Measurements from ENCODE around the gene RBM33. TPM values are rescaled to one million over a fixed set of nuclear protein-coding genes. Genes with fewer than 3 reads are reported as not detected.

The RBM33 gene
- total RNA-seq, 1 donor from 2014 or later: 75.2 TPM

DNA sequence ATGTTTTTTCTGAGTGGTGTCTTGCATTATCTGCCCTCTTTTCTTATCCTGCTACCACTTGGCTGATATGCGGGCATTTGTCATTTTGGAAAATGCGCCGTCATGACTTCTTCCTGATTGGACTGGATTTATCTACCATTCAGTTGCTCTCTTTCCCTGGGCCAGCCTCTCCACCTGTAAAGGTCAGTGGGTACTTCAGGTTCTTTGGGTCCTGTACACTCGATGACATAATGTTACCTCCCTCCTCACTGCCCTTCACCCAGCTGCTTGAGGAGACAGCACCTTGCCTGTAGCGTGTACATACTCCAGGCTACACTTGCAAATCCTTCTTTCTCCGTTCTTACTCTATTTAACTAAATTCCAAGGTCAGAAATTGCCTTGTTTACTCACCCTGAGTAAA, 83.7 kb downstream of the RBM33 start:
- H3K4me3 Mint-ChIP-seq: no peak overlapping the region
- no peaks in the 10 kb centered on the region for H3K27me3 Mint-ChIP-seq (ENCODE audit: insufficient read depth)
- H3K4me1 Mint-ChIP-seq (ENCODE audit: low read depth): peaks cover 26% of the 10 kb centered on the region
- H3K27ac Mint-ChIP-seq: no peak overlapping the region
- intact Hi-C loops (cut with micrococcal nuclease): no loop called here
- DNase-seq (ENCODE audit: low spot score): no peak
- H3K9me3 Mint-ChIP-seq: no peaks in the 10 kb centered on the region
- peaks cover 37% of the 10 kb centered on the region for H3K36me3 Mint-ChIP-seq (ENCODE audit: low read depth)

DNA sequence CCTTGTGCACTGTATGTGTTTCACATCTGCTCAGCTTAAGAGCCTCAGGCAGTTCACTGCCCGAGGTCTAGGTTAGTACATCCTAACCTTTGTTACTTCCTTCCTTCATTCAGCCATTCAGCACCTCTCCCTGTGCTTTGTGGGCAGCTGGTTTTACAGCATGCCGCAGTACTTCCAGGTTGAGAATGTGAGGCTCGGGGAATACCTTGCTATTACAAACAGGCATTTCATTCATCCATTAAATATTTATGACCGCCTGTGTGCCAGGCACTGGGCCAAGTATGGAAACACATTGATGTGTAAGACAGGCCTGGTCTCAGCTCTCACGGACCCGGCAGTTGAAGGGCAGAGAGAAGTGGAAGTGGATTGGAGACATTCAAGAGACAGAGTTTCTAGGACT, 85.4 kb downstream of the RBM33 start:
- Mint-ChIP-seq H3K4me3 (no peak overlapping the region), H3K4me1 (ENCODE audit: low read depth) (peaks cover 43% of the 10 kb centered on the region), H3K27ac (no peak overlapping the region), H3K36me3 (ENCODE audit: low read depth) (peaks cover 36% of the 10 kb centered on the region), H3K9me3 (no peaks in the 10 kb centered on the region), H3K27me3 (ENCODE audit: insufficient read depth) (no peaks in the 10 kb centered on the region)
- intact Hi-C loops (cut with micrococcal nuclease): no loop called here
- DNase-seq (ENCODE audit: low spot score): no peak

- no peaks in the 10 kb centered on the region for H3K9me3 Mint-ChIP-seq
- intact Hi-C loops (cut with micrococcal nuclease): no loop called here
- H3K27me3 Mint-ChIP-seq (ENCODE audit: insufficient read depth): no peaks in the 10 kb centered on the region
- H3K4me3 Mint-ChIP-seq: no peak overlapping the region
- H3K4me1 Mint-ChIP-seq (ENCODE audit: low read depth): peaks cover 52% of the 10 kb centered on the region
- no peak for DNase-seq (ENCODE audit: low spot score)
- peaks cover 39% of the 10 kb centered on the region for H3K36me3 Mint-ChIP-seq (ENCODE audit: low read depth)
- no peak overlapping the region for H3K27ac Mint-ChIP-seq
Observed at GRCh38 chr7:155731380-155731779, 86.9 kb downstream of the RBM33 start.

DNA sequence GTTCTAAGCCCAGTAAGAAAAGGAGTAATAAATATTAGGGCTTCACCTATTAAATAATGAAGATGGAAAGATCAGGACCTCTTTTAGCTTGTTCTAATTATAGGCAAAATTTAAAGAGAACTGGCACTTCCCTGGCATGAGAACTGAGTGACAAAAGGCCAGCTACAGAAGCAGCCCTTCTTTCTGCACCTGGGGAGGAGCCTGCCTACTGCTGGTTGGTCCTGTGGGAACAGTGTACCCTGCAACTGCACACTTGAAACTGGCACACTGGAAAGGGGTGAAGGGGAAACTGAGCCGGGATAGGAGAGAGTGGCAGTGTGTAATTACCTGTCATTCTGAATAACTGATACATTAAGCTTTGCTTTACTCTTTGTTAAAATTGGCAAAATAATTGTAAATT, 87.4 kb downstream of the RBM33 start:
- Mint-ChIP-seq H3K36me3 (ENCODE audit: low read depth) (peaks cover 39% of the 10 kb centered on the region), H3K27ac (peak overlapping the region; percentile 48), H3K27me3 (ENCODE audit: insufficient read depth) (no peaks in the 10 kb centered on the region), H3K9me3 (no peaks in the 10 kb centered on the region), H3K4me1 (ENCODE audit: low read depth) (peaks cover 52% of the 10 kb centered on the region), H3K4me3 (no peak overlapping the region)
- no peak for DNase-seq (ENCODE audit: low spot score)
- intact Hi-C loops (cut with micrococcal nuclease): no loop called here

GRCh38 chr7:155732286-155732685, 87.8 kb downstream of the RBM33 start:
- Mint-ChIP-seq H3K36me3 (ENCODE audit: low read depth) (peaks cover 43% of the 10 kb centered on the region), H3K27me3 (ENCODE audit: insufficient read depth) (no peaks in the 10 kb centered on the region), H3K9me3 (no peaks in the 10 kb centered on the region), H3K27ac (no peak overlapping the region), H3K4me3 (no peak overlapping the region), H3K4me1 (ENCODE audit: low read depth) (peaks cover 52% of the 10 kb centered on the region)
- no peak for DNase-seq (ENCODE audit: low spot score)
- intact Hi-C loops (cut with micrococcal nuclease): no loop called here

DNA sequence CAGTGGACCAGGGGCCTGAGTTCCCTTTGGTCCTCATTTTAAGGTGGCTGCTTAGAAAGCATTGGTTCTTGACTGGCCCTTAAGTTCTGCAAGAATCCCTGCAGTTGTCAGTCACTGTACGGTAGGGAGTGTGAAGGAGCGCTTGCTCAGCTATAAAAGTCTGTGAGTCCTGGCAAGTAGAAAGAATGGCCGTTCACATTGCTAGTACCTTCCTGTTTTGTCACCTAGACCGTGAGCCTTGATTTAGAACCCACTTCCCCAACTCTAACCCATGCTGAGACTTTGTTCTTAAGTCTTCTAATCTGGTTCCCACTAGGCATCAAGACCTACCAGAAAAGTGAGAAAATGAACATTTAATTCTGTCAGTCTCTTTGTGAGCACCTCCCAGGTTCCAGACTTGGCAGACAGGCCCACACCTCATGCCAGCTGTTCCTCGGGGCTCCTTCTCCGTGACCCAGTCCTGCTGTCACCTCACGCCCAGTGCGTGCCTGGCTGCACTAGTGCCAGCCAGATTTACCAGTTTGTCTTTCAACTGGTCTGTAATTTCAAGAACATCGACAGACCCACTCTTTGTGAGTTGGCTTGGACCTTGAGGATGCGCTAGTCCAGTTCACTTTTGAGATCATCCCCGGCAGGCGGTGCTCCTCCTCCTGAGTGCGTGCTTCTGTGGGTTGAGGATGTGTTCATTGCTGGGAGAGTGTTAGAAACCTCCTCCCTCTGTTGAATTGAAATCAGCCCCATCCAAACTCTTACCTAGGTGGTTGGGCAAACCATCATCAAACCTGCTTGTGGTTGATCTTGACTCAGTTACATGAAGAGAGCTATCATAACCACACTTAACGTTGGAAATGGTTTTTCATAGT, 89.4 kb downstream of the RBM33 start:
- intact Hi-C loops (cut with micrococcal nuclease): loop anchor here (1.0 kb wide), 1 partner anchor 12 kb away; no protein-coding TSS in a partner anchor
- H3K9me3 Mint-ChIP-seq: no peaks in the 10 kb centered on the region
- H3K27me3 Mint-ChIP-seq (ENCODE audit: insufficient read depth): no peaks in the 10 kb centered on the region
- peaks cover 38% of the 10 kb centered on the region for H3K36me3 Mint-ChIP-seq (ENCODE audit: low read depth)
- no peak overlapping the region for H3K27ac Mint-ChIP-seq
- H3K4me3 Mint-ChIP-seq: no peak overlapping the region
- H3K4me1 Mint-ChIP-seq (ENCODE audit: low read depth): peaks cover 54% of the 10 kb centered on the region
- DNase-seq (ENCODE audit: low spot score): no peak

GRCh38 chr7:155734445-155734809, 90.0 kb downstream of the RBM33 start:
- intact Hi-C loops (cut with micrococcal nuclease): loop anchor here (1.0 kb wide), 1 partner anchor 12 kb away; no protein-coding TSS in a partner anchor

DNA sequence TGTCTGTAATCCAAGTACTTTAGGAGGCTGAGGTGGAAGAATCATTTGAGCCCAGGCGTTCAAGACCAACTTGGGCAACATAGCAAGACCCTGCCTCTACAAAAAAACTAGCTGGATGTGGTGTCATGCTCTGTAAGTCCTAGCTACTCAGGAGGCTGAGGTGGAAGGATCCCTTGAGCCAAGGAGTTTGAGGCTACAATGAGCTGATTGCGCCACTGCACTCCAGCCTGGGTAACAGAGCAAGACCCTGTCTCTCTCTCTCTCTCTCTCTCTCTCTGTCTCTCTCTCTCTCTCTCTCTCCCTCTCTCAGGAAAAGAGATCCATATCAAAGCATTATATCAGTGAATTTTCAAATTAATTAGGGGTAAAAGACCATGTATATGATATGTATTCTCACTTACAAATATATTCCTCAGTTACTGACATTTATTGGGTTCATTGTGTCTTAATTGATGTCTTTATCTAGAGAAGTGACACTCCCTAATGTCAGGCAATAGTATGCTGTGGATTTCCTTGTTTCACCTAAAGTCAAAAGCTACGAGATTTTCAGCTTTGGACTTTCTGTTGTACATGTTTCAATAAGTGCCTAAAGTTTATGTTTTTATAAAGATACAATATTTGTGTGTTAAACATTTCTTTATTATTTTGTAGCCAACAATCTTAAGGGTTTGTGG, 91.1 kb downstream of the RBM33 start:
- Mint-ChIP-seq H3K4me1 (ENCODE audit: low read depth) (peaks cover 62% of the 10 kb centered on the region), H3K9me3 (no peaks in the 10 kb centered on the region), H3K27me3 (ENCODE audit: insufficient read depth) (no peaks in the 10 kb centered on the region), H3K4me3 (no peak overlapping the region), H3K36me3 (ENCODE audit: low read depth) (peaks cover 41% of the 10 kb centered on the region), H3K27ac (peak overlapping the region; percentile 7)
- DNase-seq (ENCODE audit: low spot score): no peak
- intact Hi-C loops (cut with micrococcal nuclease): no loop called here

More at GRCh38 chr7:155734445-155734809, 90.0 kb downstream of the RBM33 start:
- Mint-ChIP-seq H3K36me3 (ENCODE audit: low read depth) (peaks cover 41% of the 10 kb centered on the region), H3K27me3 (ENCODE audit: insufficient read depth) (no peaks in the 10 kb centered on the region), H3K4me3 (no peak overlapping the region), H3K9me3 (no peaks in the 10 kb centered on the region), H3K4me1 (ENCODE audit: low read depth) (peaks cover 60% of the 10 kb centered on the region), H3K27ac (no peak overlapping the region)
- no peak for DNase-seq (ENCODE audit: low spot score)

DNA sequence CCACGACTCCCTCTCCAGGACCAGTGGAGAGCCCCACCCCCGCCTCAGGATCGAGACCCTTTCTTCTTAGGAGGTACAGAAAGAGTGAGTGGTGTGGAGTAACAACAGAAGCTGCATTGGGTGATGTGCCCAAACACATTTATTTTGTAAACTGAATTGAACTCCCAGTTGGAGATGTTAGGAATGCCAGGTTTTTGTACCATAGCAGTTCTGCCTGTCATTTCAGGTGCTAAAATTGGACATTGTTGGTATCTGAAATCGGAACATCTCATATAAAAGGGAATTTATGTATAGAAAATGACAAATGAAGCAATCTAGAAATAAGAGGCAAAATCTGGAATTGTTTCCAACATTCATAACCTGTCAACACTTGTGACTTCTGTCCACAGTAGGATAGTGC, 93.1 kb downstream of the RBM33 start:
- H3K36me3 Mint-ChIP-seq (ENCODE audit: low read depth): peaks cover 48% of the 10 kb centered on the region
- H3K9me3 Mint-ChIP-seq: no peaks in the 10 kb centered on the region
- peaks cover 74% of the 10 kb centered on the region for H3K4me1 Mint-ChIP-seq (ENCODE audit: low read depth)
- no peak overlapping the region for H3K4me3 Mint-ChIP-seq
- H3K27me3 Mint-ChIP-seq (ENCODE audit: insufficient read depth): no peaks in the 10 kb centered on the region
- no peak overlapping the region for H3K27ac Mint-ChIP-seq
- intact Hi-C loops (cut with micrococcal nuclease): no loop called here
- DNase-seq (ENCODE audit: low spot score): no peak

- H3K4me1 Mint-ChIP-seq (ENCODE audit: low read depth): peaks cover 73% of the 10 kb centered on the region
- H3K27me3 Mint-ChIP-seq (ENCODE audit: insufficient read depth): no peaks in the 10 kb centered on the region
- no peak overlapping the region for H3K4me3 Mint-ChIP-seq
- intact Hi-C loops (cut with micrococcal nuclease): loop anchor here (1.0 to 2.0 kb wide), 6 partner anchors 8 to 811 kb away; partner anchors contain the start of gene RBM33
- no peak overlapping the region for H3K27ac Mint-ChIP-seq
- H3K36me3 Mint-ChIP-seq (ENCODE audit: low read depth): peaks cover 51% of the 10 kb centered on the region
- no peaks in the 10 kb centered on the region for H3K9me3 Mint-ChIP-seq
- no peak for DNase-seq (ENCODE audit: low spot score)
Observed at GRCh38 chr7:155738104-155738503, 93.6 kb downstream of the RBM33 start.

DNA sequence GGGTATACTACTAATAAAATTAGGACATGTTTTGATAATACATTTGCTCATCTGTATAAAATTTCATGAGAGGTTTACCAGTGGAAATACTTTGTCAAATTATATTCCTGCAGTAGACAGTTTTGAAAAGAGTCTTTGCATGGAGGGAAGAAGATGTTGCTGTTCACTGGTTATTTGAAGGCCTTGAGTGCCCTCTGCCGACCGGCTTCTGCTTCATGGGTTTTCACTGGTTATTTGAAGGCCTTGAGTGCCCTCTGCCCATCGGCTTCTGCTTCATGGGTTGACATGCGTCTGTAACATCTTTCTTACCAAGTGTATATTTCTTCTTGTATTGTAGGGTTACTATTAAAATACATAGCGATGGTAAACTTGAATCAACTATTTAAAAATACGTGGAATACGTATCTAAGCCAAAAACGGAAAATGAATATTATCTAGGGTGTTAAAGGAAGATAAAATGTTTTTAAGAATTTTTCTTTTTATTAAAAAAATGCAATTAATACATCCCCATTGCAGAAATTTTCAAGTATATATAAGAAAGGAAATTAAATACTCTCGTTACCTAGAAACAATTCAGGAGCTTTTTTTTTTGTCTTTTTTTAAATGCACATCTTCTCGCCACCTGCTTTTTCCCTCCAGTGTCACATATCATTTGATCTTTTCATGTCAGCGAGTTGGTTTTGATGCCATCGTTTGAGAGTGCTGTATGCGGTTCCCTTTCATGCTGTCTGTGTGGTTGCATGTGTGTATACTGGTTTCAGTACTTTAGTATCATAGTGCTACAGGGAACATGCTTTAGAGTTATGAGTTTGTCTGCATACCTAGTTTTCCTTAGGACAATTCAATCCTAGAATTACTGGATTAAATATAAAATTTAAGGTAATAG, 94.4 kb downstream of the RBM33 start:
- DNase-seq (ENCODE audit: low spot score): peak; percentile 44
- H3K27me3 Mint-ChIP-seq (ENCODE audit: insufficient read depth): no peaks in the 10 kb centered on the region
- intact Hi-C loops (cut with micrococcal nuclease): loop anchor here (1.0 to 2.0 kb wide), 7 partner anchors 7 to 812 kb away; partner anchors contain the start of gene RBM33
- H3K9me3 Mint-ChIP-seq: no peaks in the 10 kb centered on the region
- peaks cover 65% of the 10 kb centered on the region for H3K4me1 Mint-ChIP-seq (ENCODE audit: low read depth)
- H3K4me3 Mint-ChIP-seq: peak overlapping the region; percentile 67
- H3K36me3 Mint-ChIP-seq (ENCODE audit: low read depth): peaks cover 55% of the 10 kb centered on the region
- peak overlapping the region; percentile 79 for H3K27ac Mint-ChIP-seq

- H3K4me3 Mint-ChIP-seq: peak overlapping the region; percentile 38
- no peak for DNase-seq (ENCODE audit: low spot score)
- peak overlapping the region; percentile 75 for H3K27ac Mint-ChIP-seq
- no peaks in the 10 kb centered on the region for H3K27me3 Mint-ChIP-seq (ENCODE audit: insufficient read depth)
- H3K36me3 Mint-ChIP-seq (ENCODE audit: low read depth): peaks cover 57% of the 10 kb centered on the region
- H3K9me3 Mint-ChIP-seq: no peaks in the 10 kb centered on the region
- peaks cover 59% of the 10 kb centered on the region for H3K4me1 Mint-ChIP-seq (ENCODE audit: low read depth)
- intact Hi-C loops (cut with micrococcal nuclease): loop anchor here (1.0 to 2.0 kb wide), 2 partner anchors 25 to 79 kb away; no protein-coding TSS in a partner anchor
Observed at GRCh38 chr7:155739538-155740143, 95.2 kb downstream of the RBM33 start.
